Measurements from ENCODE around the gene CCL2. TPM values are rescaled to one million over a fixed set of nuclear protein-coding genes. Genes with fewer than 3 reads are reported as not detected.

The CCL2 gene
- total RNA-seq, 1 experiment from 2014 or later = not detected

- H3K9me2 ChIP-seq (ENCODE audit: insufficient read depth) = no peaks in the 10 kb centered on the region
- no peaks in the 10 kb centered on the region for H3K36me3 ChIP-seq (ENCODE audit: control insufficient read depth in 1 of 2, insufficient read depth in 2 of 2, low read length in 2 of 2)
- H3K27ac ChIP-seq (ENCODE audit: low read depth, low read length) = no peak overlapping the region
- POLR2A ChIA-PET = no interaction called here
- no peaks in the 10 kb centered on the region for H3K27me3 ChIP-seq (ENCODE audit: insufficient read depth, low read length)
- intact Hi-C loops (cut with micrococcal nuclease) = no loop called here
- CTCF ChIA-PET = no interaction called here
- H3K9ac ChIP-seq (ENCODE audit: low read length) = no peak overlapping the region
- TF ChIP-seq POLR2AphosphoS5 (IDR thresholded peaks at IDR 0.05; ENCODE audit: low read depth, low read length) (no peak), ZNF274 (IDR thresholded peaks at IDR 0.05; ENCODE audit: low read depth, low read length) (no peak)
- no peak overlapping the region for H3K4me2 ChIP-seq (ENCODE audit: low read length)
- no peak for DNase-seq (ENCODE audit: low read depth, low spot score)
- no peak for ATAC-seq
- no peak overlapping the region for H2AFZ ChIP-seq (ENCODE audit: low read depth, low read length, poor library complexity, severe bottlenecking)
- RAD21 ChIA-PET (ENCODE audit: low non-redundant PET in 1 of 2, low total read pairs in 2 of 2, uncharacterized antibody in 2 of 2, unreplicated experiment in 2 of 2) = no interaction called here
- H3K4me3 ChIP-seq (replicated peaks in 1 of 2; ENCODE audit: low read depth in 1 of 2, low read length in 2 of 2) = no peak overlapping the region
- no peaks in the 10 kb centered on the region for H4K20me1 ChIP-seq (ENCODE audit: insufficient read depth)
- H3K9me3 ChIP-seq (ENCODE audit: control insufficient read depth in 1 of 2, insufficient read depth in 1 of 2, low read depth in 1 of 2, low read length in 2 of 2) = no peaks in the 10 kb centered on the region
- no peaks in the 10 kb centered on the region for H3K79me2 ChIP-seq (ENCODE audit: insufficient read depth, low read length)
- BruUV-seq (replicated peaks) = no TSS peak
- H3K4me1 ChIP-seq (ENCODE audit: control insufficient read depth in 1 of 2, insufficient read depth in 2 of 2, low read length in 2 of 2) = no peaks in the 10 kb centered on the region
Observed at GRCh38 chr17:34303606-34304005, 48.5 kb downstream of the CCL2 start.

DNA sequence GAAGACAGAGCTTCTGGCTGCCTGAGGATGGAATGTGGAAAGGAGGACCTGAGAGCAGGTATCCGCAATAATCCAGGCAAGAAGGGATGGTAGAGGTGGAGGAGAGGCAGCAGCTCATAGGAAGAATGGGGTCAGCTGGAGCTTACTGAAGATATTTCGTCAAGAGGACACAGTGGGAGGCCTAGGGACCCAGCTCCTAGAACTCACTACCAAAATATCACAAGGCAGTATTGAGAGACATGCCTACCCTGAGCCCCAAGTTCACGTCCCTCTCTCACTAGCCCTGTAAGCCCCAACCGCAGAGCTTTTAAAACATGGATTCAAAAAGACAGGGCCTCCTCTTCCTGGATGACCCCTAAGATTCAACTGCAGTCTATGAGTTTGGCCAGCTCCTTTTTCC lies 50.0 kb downstream of the CCL2 start:
- no peaks in the 10 kb centered on the region for H3K36me3 ChIP-seq (ENCODE audit: control insufficient read depth in 1 of 2, insufficient read depth in 2 of 2, low read length in 2 of 2)
- no peaks in the 10 kb centered on the region for H3K9me2 ChIP-seq (ENCODE audit: insufficient read depth)
- DNase-seq (ENCODE audit: low read depth, low spot score) (no peak), ATAC-seq (no peak)
- ChIA-PET RAD21 (ENCODE audit: low non-redundant PET in 1 of 2, low total read pairs in 2 of 2, uncharacterized antibody in 2 of 2, unreplicated experiment in 2 of 2) (no interaction called here), POLR2A (no interaction called here), CTCF (no interaction called here)
- no peak overlapping the region for H2AFZ ChIP-seq (ENCODE audit: low read depth, low read length, poor library complexity, severe bottlenecking)
- H3K9ac ChIP-seq (ENCODE audit: low read length) = no peak overlapping the region
- H4K20me1 ChIP-seq (ENCODE audit: insufficient read depth) = no peaks in the 10 kb centered on the region
- H3K4me2 ChIP-seq (ENCODE audit: low read length) = no peak overlapping the region
- intact Hi-C loops (cut with micrococcal nuclease) = no loop called here
- no peaks in the 10 kb centered on the region for H3K79me2 ChIP-seq (ENCODE audit: insufficient read depth, low read length)
- H3K4me1 ChIP-seq (ENCODE audit: control insufficient read depth in 1 of 2, insufficient read depth in 2 of 2, low read length in 2 of 2) = no peaks in the 10 kb centered on the region
- H3K27me3 ChIP-seq (ENCODE audit: insufficient read depth, low read length) = no peaks in the 10 kb centered on the region
- H3K9me3 ChIP-seq (ENCODE audit: control insufficient read depth in 1 of 2, insufficient read depth in 1 of 2, low read depth in 1 of 2, low read length in 2 of 2) = no peaks in the 10 kb centered on the region
- BruUV-seq (replicated peaks) = no TSS peak
- TF ChIP-seq FOSL1 (IDR thresholded peaks at IDR 0.05; ENCODE audit: low read depth) (no peak), SRF (IDR thresholded peaks at IDR 0.05; ENCODE audit: low read depth) (no peak), POLR2AphosphoS5 (IDR thresholded peaks at IDR 0.05; ENCODE audit: low read depth, low read length) (no peak), EZH2phosphoT487 (IDR thresholded peaks at IDR 0.05; ENCODE audit: borderline replicate concordance) (no peak), RAD21 (IDR thresholded peaks at IDR 0.05; ENCODE audit: low read depth) (no peak), SP1 (IDR thresholded peaks at IDR 0.05; ENCODE audit: low read depth) (no peak), JUND (IDR thresholded peaks at IDR 0.05) (no peak), ZNF274 (IDR thresholded peaks at IDR 0.05; ENCODE audit: low read depth, low read length) (no peak), EZH2 (IDR thresholded peaks at IDR 0.05) (no peak), ZFX (IDR thresholded peaks at IDR 0.05) (no peak), ELF1 (IDR thresholded peaks at IDR 0.05; ENCODE audit: borderline replicate concordance, low read depth) (no peak), SIN3A (IDR thresholded peaks at IDR 0.05; ENCODE audit: low read depth) (no peak), CEBPB (IDR thresholded peaks at IDR 0.05; ENCODE audit: low read depth) (no peak), ZBTB33 (IDR thresholded peaks at IDR 0.05; ENCODE audit: extremely low read depth, insufficient replicate concordance, low read length) (no peak), POLR2A (IDR thresholded peaks at IDR 0.05; ENCODE audit: borderline replicate concordance, extremely low read depth, insufficient read depth, insufficient read length) (no peak)
- TF ChIP-seq, protein P1, sequence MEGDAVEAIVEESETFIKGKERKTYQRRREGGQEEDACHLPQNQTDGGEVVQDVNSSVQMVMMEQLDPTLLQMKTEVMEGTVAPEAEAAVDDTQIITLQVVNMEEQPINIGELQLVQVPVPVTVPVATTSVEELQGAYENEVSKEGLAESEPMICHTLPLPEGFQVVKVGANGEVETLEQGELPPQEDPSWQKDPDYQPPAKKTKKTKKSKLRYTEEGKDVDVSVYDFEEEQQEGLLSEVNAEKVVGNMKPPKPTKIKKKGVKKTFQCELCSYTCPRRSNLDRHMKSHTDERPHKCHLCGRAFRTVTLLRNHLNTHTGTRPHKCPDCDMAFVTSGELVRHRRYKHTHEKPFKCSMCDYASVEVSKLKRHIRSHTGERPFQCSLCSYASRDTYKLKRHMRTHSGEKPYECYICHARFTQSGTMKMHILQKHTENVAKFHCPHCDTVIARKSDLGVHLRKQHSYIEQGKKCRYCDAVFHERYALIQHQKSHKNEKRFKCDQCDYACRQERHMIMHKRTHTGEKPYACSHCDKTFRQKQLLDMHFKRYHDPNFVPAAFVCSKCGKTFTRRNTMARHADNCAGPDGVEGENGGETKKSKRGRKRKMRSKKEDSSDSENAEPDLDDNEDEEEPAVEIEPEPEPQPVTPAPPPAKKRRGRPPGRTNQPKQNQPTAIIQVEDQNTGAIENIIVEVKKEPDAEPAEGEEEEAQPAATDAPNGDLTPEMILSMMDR (IDR thresholded peaks at IDR 0.05 in 2 of 3, conservative IDR thresholded peaks at IDR 0.05 in 1 of 3; ENCODE audit: borderline replicate concordance in 1 of 3, insufficient read depth in 1 of 3, low read depth in 2 of 3, low read length in 2 of 3) = no peak
- TF ChIP-seq, protein P2, sequence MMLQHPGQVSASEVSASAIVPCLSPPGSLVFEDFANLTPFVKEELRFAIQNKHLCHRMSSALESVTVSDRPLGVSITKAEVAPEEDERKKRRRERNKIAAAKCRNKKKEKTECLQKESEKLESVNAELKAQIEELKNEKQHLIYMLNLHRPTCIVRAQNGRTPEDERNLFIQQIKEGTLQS (IDR thresholded peaks at IDR 0.05) = no peak
- H3K27ac ChIP-seq (ENCODE audit: low read depth, low read length) = no peak overlapping the region
- no peak overlapping the region for H3K4me3 ChIP-seq (replicated peaks in 1 of 2; ENCODE audit: low read depth in 1 of 2, low read length in 2 of 2)

Measured in HCT116 (cell line).